NCI-H510A treated with DMSO at 0.1 percent for 48 hours (cell line): ENCODE measurements around the gene OTULIN.
A peak's percentile ranks its signal among the peaks of the same experiment; 100 is the strongest.

Experiments used
- DNase-seq: peaks from one replicate; lab custom pipeline; 2025; lab: John Stamatoyannopoulos, UW

OTULIN gene

DNA sequence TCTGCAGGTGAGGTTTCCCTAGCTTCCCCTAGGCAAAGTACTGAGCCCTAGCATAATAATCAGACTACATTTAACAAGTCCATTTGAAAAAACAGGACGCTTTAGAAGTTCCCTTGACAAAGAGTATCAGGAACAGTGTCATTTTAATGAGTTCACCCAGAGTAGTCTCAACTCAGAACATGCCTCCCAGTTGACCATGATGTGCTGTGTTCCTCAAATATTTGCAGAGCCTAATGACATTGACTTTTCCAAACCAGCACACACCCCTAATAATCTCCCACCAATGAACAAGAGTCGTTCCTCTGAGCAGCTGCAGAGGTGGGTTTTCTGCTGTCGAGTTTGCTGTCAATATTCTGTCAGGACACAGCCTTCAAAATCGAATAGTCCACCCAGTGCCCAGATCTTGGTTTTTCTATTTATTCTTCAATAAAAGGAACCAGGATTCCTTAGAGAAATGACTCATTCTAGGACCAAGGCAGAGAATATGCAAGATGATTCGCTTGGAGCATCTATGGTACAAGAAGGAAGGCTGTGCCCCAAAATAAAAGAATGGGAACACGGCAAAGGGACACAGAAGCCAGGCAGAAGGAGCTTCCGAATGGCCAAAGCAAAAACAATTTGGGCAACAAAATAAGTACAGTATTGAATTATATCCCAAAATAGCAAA, 57.6 kb downstream of the OTULIN start:
- no peak for DNase-seq

- DNase-seq, result no peak
These were observed 58.4 kb downstream of the OTULIN start for GRCh38 chr5:14722923-14723322.

DNA sequence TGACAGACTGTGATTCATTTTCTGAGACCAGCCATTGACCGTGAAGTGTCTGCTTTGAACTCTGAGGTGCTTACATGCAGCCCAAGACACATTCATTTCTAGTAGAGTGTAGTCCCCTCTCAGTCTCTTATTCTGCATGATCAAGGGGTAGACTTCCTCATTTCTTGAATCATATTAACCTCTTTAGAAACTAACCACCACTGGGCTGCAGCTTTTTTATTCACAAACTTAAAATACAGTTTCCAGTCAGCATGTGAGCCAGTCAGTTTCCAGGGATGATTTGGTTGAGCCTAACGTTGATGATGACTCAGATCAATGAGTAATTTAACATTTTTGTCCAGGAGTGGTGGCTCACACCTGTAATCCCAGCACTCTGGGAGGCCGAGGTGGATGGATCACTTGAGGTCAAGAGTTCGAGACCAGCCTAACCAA, 59.2 kb downstream of the OTULIN start:
- DNase-seq, result no peak

DNA sequence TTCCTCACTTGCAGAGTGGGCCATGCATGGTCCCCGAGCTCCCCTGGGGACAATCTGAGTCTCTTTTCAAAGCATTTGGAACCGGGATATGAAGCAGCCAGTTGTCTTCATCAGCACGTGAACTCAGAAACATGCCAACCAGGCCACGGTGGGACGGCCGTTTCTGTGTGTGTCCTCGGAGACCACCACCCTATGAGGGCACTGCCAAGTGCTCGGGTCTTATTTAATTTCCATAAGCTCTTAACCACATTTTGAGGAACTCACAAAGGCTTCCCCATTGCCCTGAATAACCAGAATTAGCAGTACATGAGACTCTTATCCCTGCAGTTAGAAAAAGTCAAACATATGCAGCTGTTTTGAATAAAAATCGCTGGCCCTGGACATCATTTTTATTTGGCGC, 60.1 kb downstream of the OTULIN start:
- no peak for DNase-seq

- DNase-seq, result no peak
These were observed 61.7 kb downstream of the OTULIN start for GRCh38 chr5:14726066-14726838.

- DNase-seq, result peak; percentile 96
These were observed 62.9 kb downstream of the OTULIN start for GRCh38 chr5:14727428-14727865.

GRCh38 chr5:14727928-14728458, 63.5 kb downstream of the OTULIN start:
- no peak for DNase-seq

GRCh38 chr5:14728459-14728938, 64.0 kb downstream of the OTULIN start:
- DNase-seq, result no peak

GRCh38 chr5:14729448-14730385, 65.2 kb downstream of the OTULIN start:
- no peak for DNase-seq

GRCh38 chr5:14730466-14730865, 65.9 kb downstream of the OTULIN start:
- no peak for DNase-seq

GRCh38 chr5:14730881-14731280, 66.4 kb downstream of the OTULIN start:
- DNase-seq, result no peak

DNA sequence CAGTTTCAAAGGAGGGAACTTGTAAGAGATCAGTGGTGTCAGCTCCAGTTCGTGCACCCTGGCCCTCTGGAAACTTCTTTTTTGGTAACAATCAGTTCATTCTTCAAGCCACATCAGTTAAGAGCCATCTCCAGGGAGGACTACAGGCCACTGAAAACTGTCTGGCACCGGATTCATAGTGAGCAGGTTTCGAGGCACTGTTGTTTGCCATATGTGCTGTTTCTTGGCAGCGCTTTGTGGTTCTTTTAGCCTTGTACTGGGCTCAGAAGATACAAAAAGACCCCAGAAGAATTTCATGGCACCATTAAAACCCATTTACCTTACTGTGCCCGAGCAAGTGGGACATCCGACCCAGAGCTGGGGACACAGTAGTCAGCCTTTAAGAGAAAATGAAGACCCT, 68.5 kb downstream of the OTULIN start:
- no peak for DNase-seq

DNA sequence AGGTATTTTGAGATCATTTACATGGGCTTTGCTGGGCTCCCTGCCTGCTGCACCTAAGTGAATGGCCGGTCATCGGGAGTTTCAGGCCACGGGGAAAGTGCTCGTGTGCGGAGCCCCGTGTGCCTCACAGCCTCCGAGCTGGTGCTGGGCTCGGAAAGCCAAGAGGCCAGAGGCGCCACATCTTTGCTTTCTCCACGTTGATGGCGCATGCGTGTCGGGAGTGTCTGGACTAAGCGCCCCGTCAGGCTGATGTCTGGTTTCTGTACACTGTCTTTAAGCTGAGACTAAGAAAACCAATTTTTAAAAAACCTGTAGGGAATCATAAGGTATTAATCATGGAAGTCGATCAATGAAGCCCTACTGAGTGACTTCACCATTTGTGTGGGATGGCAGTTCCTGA, 69.1 kb downstream of the OTULIN start:
- no peak for DNase-seq

GRCh38 chr5:14734396-14734795, 69.9 kb downstream of the OTULIN start:
- DNase-seq, result no peak

GRCh38 chr5:14735944-14736343, 71.4 kb downstream of the OTULIN start:
- no peak for DNase-seq

- DNase-seq, result no peak
These were observed 72.8 kb downstream of the OTULIN start for GRCh38 chr5:14737291-14737690.

DNA sequence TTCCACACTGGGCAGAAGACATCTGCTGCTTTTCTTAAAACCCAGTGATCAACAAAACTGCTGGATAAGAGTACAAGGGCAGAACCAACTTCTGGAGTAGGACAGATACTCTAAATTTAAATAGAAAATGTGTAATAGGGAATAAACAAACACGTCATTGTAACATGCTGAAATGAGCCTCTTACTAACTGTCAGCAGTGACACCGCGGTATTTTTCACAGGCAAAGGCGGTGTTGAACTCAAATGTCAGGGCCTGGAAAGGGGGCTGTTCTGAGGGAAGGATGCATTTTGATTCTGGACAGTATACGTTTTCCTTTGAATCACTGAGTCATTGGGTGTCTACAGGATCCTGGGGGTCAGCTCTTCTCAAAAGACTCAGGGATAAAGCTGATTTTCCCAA, 73.5 kb downstream of the OTULIN start:
- no peak for DNase-seq

- no peak for DNase-seq
These were observed 75.0 kb downstream of the OTULIN start for GRCh38 chr5:14739538-14739937.

DNA sequence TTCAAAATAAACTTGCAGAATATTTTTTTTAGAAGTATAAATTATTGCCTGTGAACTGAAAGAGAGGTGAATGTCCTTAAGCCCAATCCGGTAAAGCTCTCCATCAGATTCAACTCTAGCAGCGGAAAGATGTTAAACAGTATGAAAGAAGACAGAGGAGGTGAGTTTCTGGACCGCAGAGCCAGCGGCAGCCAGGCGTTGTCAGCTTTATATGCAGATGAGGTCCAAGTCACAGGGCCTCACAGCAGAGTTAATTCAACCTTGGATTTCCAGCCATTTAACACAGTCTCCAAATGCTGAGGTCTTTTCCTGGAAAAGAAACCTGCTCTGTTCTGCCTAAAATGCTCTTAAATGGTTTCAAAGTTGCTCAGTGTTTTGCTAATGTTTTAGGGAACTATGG, 75.5 kb downstream of the OTULIN start:
- no peak for DNase-seq

DNA sequence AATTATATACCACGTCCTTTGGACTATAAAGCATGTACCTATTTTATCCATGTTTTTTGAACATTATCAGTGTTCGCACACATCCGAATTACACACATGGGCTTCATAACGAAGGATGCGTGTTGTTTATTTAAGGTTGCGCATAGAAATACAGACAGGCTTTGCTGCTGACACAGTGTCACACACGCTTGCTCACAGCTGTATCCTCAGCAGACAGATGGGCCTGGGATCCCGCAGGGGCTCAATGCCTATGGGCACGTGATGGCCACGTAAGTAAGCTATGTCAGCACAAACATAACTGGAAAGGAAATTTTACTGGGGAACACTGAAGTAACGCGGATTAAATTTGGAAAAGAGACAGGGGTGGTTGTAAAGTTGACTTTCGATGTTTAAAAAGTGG, 76.6 kb downstream of the OTULIN start:
- no peak for DNase-seq

GRCh38 chr5:14741801-14742440, 77.4 kb downstream of the OTULIN start:
- DNase-seq, result peak; percentile 53

GRCh38 chr5:14742498-14742897, 78.0 kb downstream of the OTULIN start:
- peak; percentile 46 for DNase-seq
